ENCODE results near the gene HRH3.

The HRH3 gene

GRCh38 chr20:62183426-62184142 lies 36.5 kb downstream of the HRH3 start:
- DNase-seq (ENCODE audit: insufficient read length, low spot score) (no peak), FAIRE-seq (no peak)
- TF ChIP-seq POLR2A (IDR thresholded peaks at IDR 0.05; ENCODE audit: low read depth, low read length) = no peak

- DNase-seq (ENCODE audit: insufficient read length, low spot score) (peak; percentile 97), FAIRE-seq (no peak)
- peak; percentile 99 for TF ChIP-seq POLR2A (IDR thresholded peaks at IDR 0.05; ENCODE audit: low read depth, low read length)
Measured at GRCh38 chr20:62182469-62183425, 37.3 kb downstream of the HRH3 start, which contains the start of gene MTG2. TSS of gene MTG2 (plus strand) at chr20:62183028. CDS start at chr20:62193421, 10,393 bp downstream.

- DNase-seq (ENCODE audit: insufficient read length, low spot score) (no peak), FAIRE-seq (no peak)
- no peak for TF ChIP-seq POLR2A (IDR thresholded peaks at IDR 0.05; ENCODE audit: low read depth, low read length)
Measured at GRCh38 chr20:62181808-62182207, 38.3 kb downstream of the HRH3 start.

GRCh38 chr20:62179162-62179504 lies 40.9 kb downstream of the HRH3 start:
- FAIRE-seq = no peak
- DNase-seq (ENCODE audit: insufficient read length, low spot score) = no peak
- TF ChIP-seq POLR2A (IDR thresholded peaks at IDR 0.05; ENCODE audit: low read depth, low read length) = no peak

- no peak for TF ChIP-seq POLR2A (IDR thresholded peaks at IDR 0.05; ENCODE audit: low read depth, low read length)
- DNase-seq (ENCODE audit: insufficient read length, low spot score) (no peak), FAIRE-seq (no peak)
Measured at GRCh38 chr20:62178316-62179161, 41.5 kb downstream of the HRH3 start.

- FAIRE-seq (no peak), DNase-seq (ENCODE audit: insufficient read length, low spot score) (no peak)
- no peak for TF ChIP-seq POLR2A (IDR thresholded peaks at IDR 0.05; ENCODE audit: low read depth, low read length)
Measured at GRCh38 chr20:62177307-62177706, 42.8 kb downstream of the HRH3 start.

GRCh38 chr20:62176866-62177265 lies 43.2 kb downstream of the HRH3 start:
- no peak for FAIRE-seq
- DNase-seq (ENCODE audit: insufficient read length, low spot score) = no peak
- TF ChIP-seq POLR2A (IDR thresholded peaks at IDR 0.05; ENCODE audit: low read depth, low read length) = no peak

- DNase-seq (ENCODE audit: insufficient read length, low spot score) = no peak
- no peak for FAIRE-seq
- TF ChIP-seq POLR2A (IDR thresholded peaks at IDR 0.05; ENCODE audit: low read depth, low read length) = no peak
Measured at GRCh38 chr20:62175711-62176110, 44.4 kb downstream of the HRH3 start.

- DNase-seq (ENCODE audit: insufficient read length, low spot score) (no peak), FAIRE-seq (no peak)
Measured at GRCh38 chr20:62174870-62175624, 45.0 kb downstream of the HRH3 start.

GRCh38 chr20:62174021-62174804 lies 45.9 kb downstream of the HRH3 start:
- TF ChIP-seq POLR2A (IDR thresholded peaks at IDR 0.05; ENCODE audit: low read depth, low read length) = no peak
- DNase-seq (ENCODE audit: insufficient read length, low spot score) (no peak), FAIRE-seq (no peak)

More at GRCh38 chr20:62174870-62175624, 45.0 kb downstream of the HRH3 start:
- no peak for TF ChIP-seq POLR2A (IDR thresholded peaks at IDR 0.05; ENCODE audit: low read depth, low read length)

GRCh38 chr20:62172666-62173065 lies 47.4 kb downstream of the HRH3 start:
- DNase-seq (ENCODE audit: insufficient read length, low spot score) = no peak
- no peak for TF ChIP-seq POLR2A (IDR thresholded peaks at IDR 0.05; ENCODE audit: low read depth, low read length)
- FAIRE-seq = no peak

GRCh38 chr20:62171245-62171644 lies 48.8 kb downstream of the HRH3 start:
- no peak for DNase-seq (ENCODE audit: insufficient read length, low spot score)
- TF ChIP-seq POLR2A (IDR thresholded peaks at IDR 0.05; ENCODE audit: low read depth, low read length) = no peak
- FAIRE-seq = no peak
